SK-MEL-5 (cell line): ENCODE results near the gene FCRL1. TPM values are rescaled to one million over a fixed set of nuclear protein-coding genes. Genes with fewer than 3 reads are reported as not detected.

Source experiments
- DNase-seq: peaks from one replicate; pipeline ENCODE4 v3.0.0-alpha.2; 2016; ENCODE audit warnings: low read depth, low spot score
- in situ Hi-C: cut with HindIII; loops from 2 replicates; pipeline ENCODE4 v1.10.0; 2016; ENCODE audit warnings: low sequenced_read_pairs, high pct_unique_total_duplicates, low pct_unique_long_range_greater_than_20kb
- polyA plus RNA-seq, 2 experiments: library from polyadenylated mRNA; depleted of rRNA; stranded (reverse); fragments of >200 nt; gene quantifications; 2 replicates each; pipeline ENCODE4 v1.2.3, GENCODE V29; 2015
- total RNA-seq: library from RNA; depleted of rRNA; stranded (reverse); fragments of >200 nt; shearing (Covaris generic); gene quantifications from 2 replicates; pipeline ENCODE4 v1.2.3, GENCODE V29; 2014; rRNA removed

Gene FCRL1, protein sequence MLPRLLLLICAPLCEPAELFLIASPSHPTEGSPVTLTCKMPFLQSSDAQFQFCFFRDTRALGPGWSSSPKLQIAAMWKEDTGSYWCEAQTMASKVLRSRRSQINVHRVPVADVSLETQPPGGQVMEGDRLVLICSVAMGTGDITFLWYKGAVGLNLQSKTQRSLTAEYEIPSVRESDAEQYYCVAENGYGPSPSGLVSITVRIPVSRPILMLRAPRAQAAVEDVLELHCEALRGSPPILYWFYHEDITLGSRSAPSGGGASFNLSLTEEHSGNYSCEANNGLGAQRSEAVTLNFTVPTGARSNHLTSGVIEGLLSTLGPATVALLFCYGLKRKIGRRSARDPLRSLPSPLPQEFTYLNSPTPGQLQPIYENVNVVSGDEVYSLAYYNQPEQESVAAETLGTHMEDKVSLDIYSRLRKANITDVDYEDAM
- total RNA-seq: not detected in 2 replicates
- polyA plus RNA-seq (2015; cell fraction: cytosol; rRNA removed): 0.06 TPM in 1 of 2 replicates, not detected in the other
- 0.07 and 1.00 TPM in 2 replicates for polyA plus RNA-seq (2015; cell fraction: nucleus; rRNA removed)

DNA sequence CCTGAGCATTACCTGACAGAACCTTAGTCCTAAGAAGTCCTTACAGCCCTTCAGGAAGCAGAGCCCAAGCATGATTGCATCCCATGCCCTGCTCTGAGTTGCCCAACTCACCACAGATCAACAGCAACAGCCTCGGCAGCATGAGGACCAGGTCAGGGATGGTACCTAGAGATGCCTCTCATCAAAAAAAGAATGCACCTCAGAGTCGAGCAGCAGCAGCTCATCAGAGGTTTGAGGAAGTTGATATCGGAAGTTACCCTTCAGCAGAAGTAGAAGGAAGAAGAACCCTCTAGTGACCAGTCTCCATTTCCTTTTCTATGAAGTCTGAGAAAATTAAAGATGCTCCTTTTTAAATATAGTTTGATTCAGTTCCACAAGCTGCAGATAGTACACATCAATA lies at the start of gene FCRL1:
Gene FCRL1 (minus strand): TSS at position 225 of the 400 bp plus-strand sequence. CDS start 83 bp downstream, at position 142.
- no peak for DNase-seq
- in situ Hi-C loops: no loop called here

- in situ Hi-C loops: no loop called here
- no peak for DNase-seq
Measured at GRCh38 chr1:157868654-157869053, 48.7 kb upstream of the FCRL1 start.

GRCh38 chr1:157862114-157863070 lies 42.5 kb upstream of the FCRL1 start:
- in situ Hi-C loops: no loop called here
- DNase-seq: no peak

GRCh38 chr1:157856538-157856937 lies 36.6 kb upstream of the FCRL1 start:
- in situ Hi-C loops: no loop called here
- DNase-seq: no peak

DNA sequence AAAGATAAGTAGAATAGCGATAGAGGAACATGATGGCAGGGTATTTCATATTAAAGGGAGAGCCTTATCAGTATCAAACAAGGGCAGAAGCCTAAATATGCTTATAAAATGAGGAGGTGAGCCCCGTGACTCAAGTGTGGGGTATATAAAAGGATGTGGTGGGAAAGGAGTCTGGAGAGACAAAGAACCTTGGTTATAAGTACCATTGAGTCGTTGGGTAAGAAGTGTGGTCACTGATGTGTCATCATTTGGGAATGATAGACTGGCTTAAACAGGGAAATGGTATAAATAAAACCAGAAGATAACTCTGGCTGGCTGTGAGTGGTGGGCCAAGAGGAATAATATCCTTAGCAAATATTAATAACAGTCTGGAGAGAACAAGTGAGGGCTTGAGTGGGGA lies 32.6 kb upstream of the FCRL1 start:
- DNase-seq: peak; percentile 17
- in situ Hi-C loops: no loop called here

GRCh38 chr1:157849229-157849875 lies 29.4 kb upstream of the FCRL1 start:
- DNase-seq: no peak
- in situ Hi-C loops: no loop called here

DNA sequence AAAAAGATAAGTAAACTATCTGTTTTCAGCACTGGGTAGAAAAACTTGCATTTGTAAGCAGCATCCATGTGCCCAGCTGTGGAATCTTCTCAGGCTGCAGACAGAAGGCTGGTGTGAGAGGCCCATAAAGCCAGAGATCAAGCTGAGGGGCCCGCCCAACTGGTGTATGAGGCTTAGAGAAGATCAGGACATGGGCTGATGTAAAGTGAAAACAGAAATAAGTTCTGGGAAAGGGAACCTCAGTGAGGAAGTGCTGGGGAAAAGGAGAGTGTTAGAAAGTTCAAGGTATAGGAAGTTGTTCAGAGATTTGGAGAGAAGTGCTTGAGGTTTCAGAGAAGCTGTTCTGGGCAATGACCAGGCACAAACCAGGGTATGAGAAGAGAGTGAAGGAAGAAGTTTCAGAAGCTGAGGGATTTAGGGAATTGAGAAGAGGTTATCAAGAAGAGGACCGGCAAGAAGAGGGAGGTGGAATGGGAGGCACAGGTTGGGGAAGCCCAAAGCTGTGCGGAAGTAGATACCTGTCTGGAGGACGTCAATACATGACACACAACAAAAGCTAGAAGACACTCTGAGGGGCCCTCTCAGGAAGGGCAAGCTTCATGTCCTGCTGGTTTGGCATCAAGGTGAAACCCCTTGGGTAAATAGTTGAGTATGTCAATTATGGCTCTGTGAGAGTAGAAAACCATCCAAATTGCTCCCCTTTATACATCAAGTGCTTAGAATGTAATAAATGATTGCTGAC lies 24.3 kb upstream of the FCRL1 start:
- no peak for DNase-seq
- in situ Hi-C loops: no loop called here

DNA sequence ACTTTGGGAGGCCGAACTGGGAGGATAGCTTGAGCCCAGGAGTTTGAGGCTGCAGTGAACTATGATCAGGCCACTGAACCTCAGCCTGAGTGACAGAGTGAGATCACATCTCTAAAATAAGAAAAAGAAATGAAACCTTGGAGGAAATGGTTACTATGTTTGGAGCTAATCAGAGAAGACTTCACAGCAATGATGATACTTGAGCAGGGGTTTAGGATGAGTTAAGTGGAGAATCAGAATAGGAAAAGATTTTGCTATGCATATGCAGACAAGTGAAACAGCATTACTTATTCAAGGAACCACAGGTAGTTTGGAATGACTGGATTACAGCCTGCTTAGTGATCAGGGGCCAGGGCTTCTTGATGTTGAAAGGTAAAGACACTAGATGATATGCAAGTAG lies 23.0 kb upstream of the FCRL1 start:
- DNase-seq: no peak
- in situ Hi-C loops: no loop called here

DNA sequence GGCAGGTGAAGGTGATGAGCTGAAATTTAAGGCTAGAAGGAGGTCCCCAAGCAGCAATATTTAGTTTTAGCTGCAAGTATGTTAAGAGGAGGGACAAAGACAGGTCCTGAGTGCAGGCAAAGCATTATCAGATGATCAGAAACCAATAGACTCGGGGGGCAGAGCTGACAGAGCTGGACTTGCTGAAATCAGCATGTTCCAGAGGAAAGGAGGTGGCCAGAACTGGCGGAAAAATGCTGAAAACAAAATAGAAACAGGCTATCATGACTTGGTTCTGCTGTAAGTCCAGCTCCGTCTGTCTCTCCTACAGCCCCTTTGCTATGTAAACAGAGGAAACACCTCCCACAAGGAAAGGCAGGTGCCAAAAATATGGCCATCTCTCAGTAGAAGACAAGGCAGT lies 21.8 kb upstream of the FCRL1 start, which contains the start of gene CD5L:
Gene CD5L (minus strand): TSS at position 101 of the 400 bp plus-strand sequence. CDS start 107 bp downstream, outside the sequence.
- in situ Hi-C loops: no loop called here
- no peak for DNase-seq

- in situ Hi-C loops: no loop called here
- DNase-seq: no peak
Measured at GRCh38 chr1:157838966-157839365, 19.0 kb upstream of the FCRL1 start.

GRCh38 chr1:157834430-157834829 lies 14.5 kb upstream of the FCRL1 start:
- in situ Hi-C loops: no loop called here
- no peak for DNase-seq

- in situ Hi-C loops: no loop called here
- no peak for DNase-seq
Measured at GRCh38 chr1:157833145-157833544, 13.2 kb upstream of the FCRL1 start.

DNA sequence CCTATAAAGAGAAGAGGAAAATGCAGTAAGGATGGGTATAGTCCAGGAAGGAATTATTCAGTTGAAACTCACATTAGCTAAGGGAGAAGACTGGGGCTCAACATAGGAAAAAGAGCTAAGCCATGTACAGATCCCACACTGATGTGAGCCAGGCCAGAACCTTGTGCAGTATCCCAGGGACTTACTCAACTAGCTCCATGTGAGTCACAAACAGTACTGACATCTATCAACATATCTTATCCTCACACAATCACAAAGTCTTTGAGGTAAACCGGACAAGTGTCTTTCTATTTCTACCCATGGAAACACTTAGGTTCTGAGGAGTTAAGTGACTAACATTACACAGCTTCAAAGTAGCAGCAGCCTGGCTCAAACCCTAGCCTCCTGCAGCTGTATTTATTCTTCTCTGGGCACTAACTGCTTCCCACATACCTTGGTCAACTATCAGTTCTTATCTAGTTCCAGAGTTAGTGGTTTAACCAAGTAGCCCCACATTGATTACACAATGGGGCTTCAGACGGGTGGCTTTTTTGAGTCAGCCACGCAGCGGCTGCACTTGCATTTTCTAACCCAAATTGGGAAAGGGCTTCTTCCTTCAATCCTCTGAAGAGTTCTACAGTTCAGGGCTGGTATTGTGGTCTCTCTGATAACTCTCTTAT lies 12.2 kb upstream of the FCRL1 start:
- in situ Hi-C loops: no loop called here
- DNase-seq: no peak

DNA sequence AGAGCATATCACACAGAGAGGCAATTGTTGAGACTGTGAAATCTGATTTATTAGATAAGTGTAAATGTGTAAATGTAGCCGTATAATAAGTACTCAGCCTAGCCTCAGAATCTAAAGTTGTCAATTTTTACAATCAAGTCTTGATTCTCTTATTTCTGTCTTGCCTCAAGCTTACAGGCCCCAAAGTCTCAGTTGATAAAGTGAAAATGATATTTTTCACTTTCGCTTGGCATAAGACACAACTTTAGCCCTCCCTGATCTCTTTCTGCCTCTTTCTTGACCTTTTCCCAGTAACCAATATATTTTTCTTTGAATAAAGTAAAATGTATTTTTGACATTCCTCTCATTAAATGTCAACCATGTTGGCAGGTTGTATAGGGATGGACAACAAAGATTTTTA lies 11.0 kb upstream of the FCRL1 start:
- no peak for DNase-seq
- in situ Hi-C loops: no loop called here

DNA sequence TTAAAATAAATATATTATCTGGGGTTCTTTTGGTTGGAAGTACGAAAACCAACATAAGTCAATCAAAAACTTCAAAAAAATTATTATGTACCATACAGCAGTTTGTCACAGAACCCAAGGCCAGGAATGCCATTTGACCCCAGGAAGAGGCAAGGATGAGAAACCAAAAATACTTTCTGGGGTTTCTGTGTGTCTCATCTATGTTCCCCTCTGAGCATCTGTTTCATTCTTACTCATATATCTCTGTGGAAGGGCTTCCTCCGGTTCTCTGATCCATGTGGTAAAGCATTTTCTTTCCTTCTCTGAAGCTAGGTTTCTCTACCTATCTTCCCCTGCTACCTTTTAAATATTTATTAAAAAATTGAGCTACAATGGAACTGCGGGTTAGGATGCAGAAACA lies 9.8 kb upstream of the FCRL1 start:
- in situ Hi-C loops: no loop called here
- DNase-seq: no peak

DNA sequence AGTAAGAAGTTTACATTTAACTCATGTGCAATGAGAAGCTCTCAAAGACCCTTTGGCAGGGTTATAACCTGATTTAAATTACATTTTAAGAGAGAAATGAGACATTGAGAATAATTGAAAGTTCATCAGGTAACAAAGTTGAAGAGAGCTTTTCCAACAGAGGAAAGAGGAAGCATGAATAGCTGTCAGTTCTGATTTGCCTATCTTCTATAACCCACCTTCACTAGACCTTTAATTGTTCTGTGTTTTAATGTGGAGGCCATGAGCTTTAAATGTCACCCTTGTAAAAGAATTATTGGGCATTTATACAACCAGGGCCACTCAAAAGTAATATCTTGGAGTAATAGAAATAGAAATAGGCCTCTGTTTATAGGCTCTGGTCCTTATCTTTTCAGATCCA lies 9.3 kb upstream of the FCRL1 start:
- in situ Hi-C loops: no loop called here
- no peak for DNase-seq

DNA sequence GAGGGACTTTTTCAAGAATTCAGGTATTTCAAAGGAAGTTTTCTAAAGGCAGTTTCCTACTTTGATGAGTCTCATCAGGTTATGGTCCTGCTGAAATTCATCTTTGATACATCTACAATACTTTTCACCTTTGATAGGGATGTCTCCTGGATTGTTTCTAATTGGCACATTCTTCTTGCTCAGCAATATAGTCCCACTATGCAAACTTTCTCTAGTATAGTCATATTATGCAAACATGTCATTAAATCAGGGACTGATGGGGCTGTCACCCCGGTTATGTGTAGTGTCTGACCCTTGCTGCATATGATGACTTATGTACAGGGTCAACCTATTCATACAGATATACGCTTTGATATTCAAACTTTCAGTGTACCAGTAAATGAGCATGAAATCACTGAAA lies 379 bp upstream of the FCRL1 start:
- no peak for DNase-seq

More for the DNA sequence above, 379 bp upstream of the FCRL1 start:
- in situ Hi-C loops: no loop called here
